GM12878 (cell line): ENCODE data around the gene ENSA. TPM values are rescaled to one million over a fixed set of nuclear protein-coding genes. Genes with fewer than 3 reads are reported as not detected.
A peak's percentile ranks its signal among the peaks of the same experiment; 100 is the strongest.

ENCODE experiments used
- ATAC-seq: fragments of 200-7000 bp; cut with Tn5 transposase; 3 replicates; pipeline ENCODE4 v1.9.1; 2020; ENCODE audit warnings: mild to moderate bottlenecking, moderate library complexity
- BruUV-seq: library from RNA; stranded (reverse); fragments of 400-500 nt; replicated peaks from 2 replicates; lab custom pipeline; 2021; lab: Mats Ljungman, UMichigan
- CTCF ChIA-PET: fragments of 300-600 bp; sonication (Branson Sonifier 250); formaldehyde crosslinking; extraction: SDS; loops from one replicate; lab custom pipeline; 2021; ENCODE audit warnings: inconsistent platforms; lab: Yijun Ruan, JAX
- POLR2A ChIA-PET: fragments of 350-600 bp; formaldehyde crosslinking; extraction: SDS; loops from one replicate; lab custom pipeline; 2021; ENCODE audit warnings: inconsistent platforms; lab: Charles Lee
- RAD21 ChIA-PET: fragments of 300-600 bp; sonication (Branson Sonifier 250); formaldehyde crosslinking; loops from one replicate; lab custom pipeline; 2023; ENCODE audit warnings: antibody characterized with exemption; ENCODE audit not compliant: unreplicated experiment; lab: Charles Lee
- SMC1A ChIA-PET: fragments of 300-600 bp; sonication (Branson Sonifier 250); formaldehyde crosslinking; loops from one replicate; lab custom pipeline; 2023; ENCODE audit not compliant: unreplicated experiment, uncharacterized antibody; lab: Charles Lee
- DNase-seq: peaks from one replicate; pipeline ENCODE4 v3.0.0-alpha.2; 2011; ENCODE audit warnings: low read depth, low spot score
- FAIRE-seq: peaks from 3 replicates; lab custom pipeline; 2011; peaks lifted over from hg19 to GRCh38; lab: Jason Lieb, UNC
- H2AFZ ChIP-seq: 2 replicates; pipeline ENCODE4 v1.6.0; 2011; ENCODE audit warnings: low read depth, low read length, control low read depth; ENCODE audit not compliant: control insufficient read depth
- H3K27ac ChIP-seq: 2 replicates; pipeline ENCODE4 v1.5.1; 2011; ENCODE audit warnings: control low read depth; ENCODE audit not compliant: control insufficient read depth, insufficient read depth
- H3K27me3 ChIP-seq, 2 experiments: replicated peaks in 1 of 2; 2 replicates each; pipeline versions ENCODE4 v1.6.0 to v1.6.1; 2011; ENCODE audit warnings: low read length in 1 of 2; ENCODE audit not compliant: control insufficient read depth in 2 of 2, insufficient read depth in 2 of 2
- H3K36me3 ChIP-seq, 2 experiments: 2 replicates each; pipeline ENCODE4 v1.5.1; 2011; ENCODE audit warnings: low read length in 1 of 2; ENCODE audit not compliant: control insufficient read depth in 2 of 2, insufficient read depth in 2 of 2
- H3K4me1 ChIP-seq: 2 replicates; pipeline ENCODE4 v1.6.1; 2011; ENCODE audit warnings: mild to moderate bottlenecking, low read length, moderate library complexity, mixed read lengths; ENCODE audit not compliant: control insufficient read depth, insufficient read depth
- H3K4me2 ChIP-seq: 2 replicates; pipeline ENCODE4 v1.6.0; 2011; ENCODE audit warnings: control low read depth; ENCODE audit not compliant: control insufficient read depth, insufficient read depth
- H3K4me3 ChIP-seq: fragments of 200-600 bp; sonication (generic); 2 replicates; pipeline ENCODE4 v1.5.1; 2016
- H3K79me2 ChIP-seq: 2 replicates; pipeline ENCODE4 v1.6.0; 2011; ENCODE audit warnings: low read length; ENCODE audit not compliant: control insufficient read depth, insufficient read depth
- H3K9ac ChIP-seq: 2 replicates; pipeline ENCODE4 v1.8.0; 2011; ENCODE audit warnings: low read length, control low read depth, mixed read lengths; ENCODE audit not compliant: control insufficient read depth, insufficient read depth
- H3K9me3 ChIP-seq: replicated peaks from 3 replicates; pipeline ENCODE4 v1.5.1; 2011; ENCODE audit warnings: mild to moderate bottlenecking, low read length; ENCODE audit not compliant: control insufficient read depth, insufficient read depth
- H4K20me1 ChIP-seq: 2 replicates; pipeline ENCODE4 v1.6.0; 2011; ENCODE audit not compliant: control insufficient read depth, insufficient read depth
- ASH2L ChIP-seq: fragments of 300-600, 200-600 bp; sonication (generic); IDR thresholded peaks from 2 replicates; pipeline ENCODE4 v1.6.1; 2017; ENCODE audit warnings: low read depth, mild to moderate bottlenecking, borderline replicate concordance
- BACH1 ChIP-seq: fragments of 450-650 bp; IDR thresholded peaks from 2 replicates; pipeline ENCODE4 v1.6.1; 2017; ENCODE audit warnings: mild to moderate bottlenecking, borderline replicate concordance
- BMI1 ChIP-seq: fragments of 450-650 bp; IDR thresholded peaks from 2 replicates; pipeline ENCODE4 v1.6.1; 2016; ENCODE audit warnings: mild to moderate bottlenecking, moderate library complexity, borderline replicate concordance
- BRCA1 ChIP-seq: IDR thresholded peaks from 2 replicates; pipeline ENCODE4 v1.6.1; 2011; ENCODE audit warnings: low read depth, low read length, improper control_type of control experiment
- CHD1 ChIP-seq: IDR thresholded peaks from 2 replicates; pipeline ENCODE4 v1.6.1; 2012; ENCODE audit warnings: low read depth, low read length, improper control_type of control experiment
- CREM ChIP-seq: IDR thresholded peaks from 2 replicates; pipeline ENCODE4 v1.6.1; 2014; ENCODE audit warnings: antibody characterized with exemption, low read depth
- IKZF1 ChIP-seq: fragments of 450-650 bp; conservative IDR thresholded peaks from 2 replicates; pipeline ENCODE4 v1.6.1; 2017; ENCODE audit warnings: antibody characterized with exemption, mild to moderate bottlenecking
- IRF4 ChIP-seq: IDR thresholded peaks from 2 replicates; pipeline ENCODE4 v1.6.1; 2011; ENCODE audit warnings: low read depth, low read length
- LARP7 ChIP-seq: fragments of 450-650 bp; IDR thresholded peaks from 2 replicates; pipeline ENCODE4 v1.6.1; 2017; ENCODE audit warnings: mild to moderate bottlenecking
- MAX ChIP-seq: IDR thresholded peaks from 2 replicates; pipeline ENCODE4 v1.6.1; 2012; ENCODE audit warnings: low read depth, low read length, improper control_type of control experiment
- MTA2 ChIP-seq: fragments of 450-650 bp; IDR thresholded peaks from 2 replicates; pipeline ENCODE4 v1.6.1; 2016; ENCODE audit warnings: low read depth, mild to moderate bottlenecking, moderate library complexity
- NFYA ChIP-seq: IDR thresholded peaks from 2 replicates; pipeline ENCODE4 v1.6.1; 2011; ENCODE audit warnings: low read depth, mild to moderate bottlenecking, low read length, improper control_type of control experiment, borderline replicate concordance
- POLR2AphosphoS5 ChIP-seq: IDR thresholded peaks from 2 replicates; pipeline ENCODE4 v1.6.1; 2011; ENCODE audit warnings: mild to moderate bottlenecking, low read length, inconsistent platforms
- RFX5 ChIP-seq: IDR thresholded peaks from 2 replicates; pipeline ENCODE4 v1.6.1; 2011; ENCODE audit warnings: low read depth, low read length, improper control_type of control experiment
- TBL1XR1 ChIP-seq: IDR thresholded peaks from 2 replicates; pipeline ENCODE4 v1.6.1; 2012; ENCODE audit warnings: low read depth, low read length, improper control_type of control experiment
- USF1 ChIP-seq: IDR thresholded peaks from 2 replicates; pipeline ENCODE4 v1.6.1; 2011; ENCODE audit warnings: borderline replicate concordance, low read depth, mild to moderate bottlenecking, moderate library complexity, mixed read lengths, low read length; ENCODE audit not compliant: insufficient read depth; ENCODE audit errors: extremely low read length
- ZNF217 ChIP-seq: fragments of 450-650 bp; IDR thresholded peaks from 2 replicates; pipeline ENCODE4 v1.6.1; 2017; ENCODE audit warnings: antibody characterized with exemption, mild to moderate bottlenecking
- WGBS: methylation state at CpG from one replicate; pipeline ENCODE4 v1.1.6; 2016; ENCODE audit warnings: low lambda C conversion rate; ENCODE audit not compliant: insufficient replicate concordance, insufficient coverage; ENCODE audit errors: missing lambda C conversion rate; 5-methylcytosine and 5-hydroxymethylcytosine counted together
- in situ Hi-C: fragments of 300-500 bp; cut with MboI; formaldehyde crosslinking; loops from 9 replicates; pipeline ENCODE4 v1.14.3; 2018; ENCODE audit warnings: mixed read lengths
- intact Hi-C: fragments of 100-400 bp; cut with micrococcal nuclease; formaldehyde crosslinking; loops from one replicate; pipeline ENCODE4 v1.14.2; 2022; ENCODE audit not compliant: unreplicated experiment
- polyA plus RNA-seq, 11 experiments: library from polyadenylated mRNA; depleted of rRNA in 4 of 11; unstranded in 6 of 11; stranded (reverse) in 5 of 11; fragments of >200 nt; fragmentation: Nextera tagmentation in 4 of 11; fragmentation: Illumina TruSeq in 1 of 11; extraction: Ambion mirVana in 4 of 11; extraction: Trizol in 1 of 11; gene quantifications; 1 replicate in 1 of 11; 2 replicates in 10 of 11; pipeline versions ENCODE4 v1.2.1 to v1.2.3, GENCODE V29; 2011 to 2016; ENCODE audit warnings: inconsistent platforms in 2 of 11, missing spikeins in 2 of 11, low read depth in 1 of 11
- total RNA-seq, 4 experiments: library from RNA; depleted of rRNA in 3 of 4; stranded (reverse); fragments of >200 nt in 3 of 4; fragmentation: Illumina TruSeq in 1 of 4; extraction: Trizol in 1 of 4; gene quantifications; 2 replicates each; pipeline versions ENCODE4 v1.2.1 to v1.2.3, GENCODE V29; 2013 to 2021
- TF ChIP-seq, protein P1 (sequence below): fragments of 150-350 bp; IDR thresholded peaks from 2 replicates; pipeline ENCODE4 v1.6.1; 2014; ENCODE audit warnings: mild to moderate bottlenecking, low read depth, low read length
- TF ChIP-seq, protein P2 (sequence below): fragments of 450-650 bp; IDR thresholded peaks from 2 replicates; pipeline ENCODE4 v1.6.1; 2018; ENCODE audit warnings: borderline replicate concordance, mild to moderate bottlenecking; ENCODE audit not compliant: partially characterized antibody

The ENSA gene
- total and polyA plus RNA-seq, 10 of the 15 experiments (the other 5 are each of a cell fraction or from before 2014, with no cell fraction given): 56.1 to 605 (median 143) TPM

DNA sequence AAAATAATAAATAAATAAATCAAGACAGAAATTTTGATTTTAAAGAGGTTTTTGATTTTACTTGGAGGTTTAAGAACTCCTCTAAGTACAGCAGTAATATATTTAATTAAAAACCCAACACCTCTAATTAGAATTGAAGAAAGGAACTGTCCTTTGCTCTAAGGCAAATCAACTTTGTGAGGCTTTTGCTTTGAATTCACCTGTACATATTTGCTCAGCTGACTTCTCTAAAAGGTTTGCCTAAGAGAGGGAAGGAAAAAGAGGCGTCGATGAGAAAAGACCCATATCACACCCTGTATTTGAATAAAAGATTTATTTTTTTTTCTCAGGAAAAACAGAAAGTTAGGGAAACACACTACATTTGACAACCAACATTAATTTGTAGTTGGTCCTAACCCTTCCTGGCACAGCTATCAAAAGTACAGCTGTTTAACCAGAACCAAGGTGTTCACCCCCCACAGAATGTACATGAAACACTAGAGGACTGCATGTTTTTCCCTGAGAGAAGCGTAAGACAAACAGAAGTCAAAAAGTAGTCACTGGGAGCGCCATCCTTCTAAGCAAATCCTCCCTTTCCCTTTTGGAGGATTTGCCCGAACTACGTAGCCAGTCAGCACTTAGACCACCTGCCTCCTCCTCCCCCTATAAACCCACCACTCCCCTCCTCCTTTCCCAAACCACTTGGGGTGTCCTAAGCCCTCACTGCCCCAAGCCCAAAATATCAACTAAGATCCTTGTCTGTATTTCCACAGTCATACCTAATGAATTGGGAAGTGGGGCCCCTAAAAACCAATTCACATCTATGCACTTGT lies 54.9 kb downstream of the ENSA start:
- DNase-seq (no peak), FAIRE-seq (no peak), ATAC-seq (no peak)
- peaks cover 98% of the 10 kb centered on the region for H3K79me2 ChIP-seq
- ChIA-PET CTCF (interaction anchor here (3.8 to 16.3 kb wide), 2 partner anchors 11 to 46 kb away, joined by 28 to 289 read pairs; no protein-coding TSS in a partner anchor), SMC1A (interaction anchor here (1.0 to 13.6 kb wide), 4 partner anchors 11 to 48 kb away, joined by 3 to 388 read pairs (median 17); no protein-coding TSS in a partner anchor), POLR2A (interaction anchor here (0.6 to 10.5 kb wide), 4 partner anchors 9 to 109 kb away, joined by 4 to 324 read pairs (median 14); no protein-coding TSS in a partner anchor), RAD21 (interaction anchor here (0.6 to 14.4 kb wide), 5 partner anchors 9 to 422 kb away, joined by 3 to 387 read pairs (median 4); partner anchors contain the start of gene ENSA)
- no TSS peak for BruUV-seq
- H2AFZ ChIP-seq: no peak overlapping the region
- H3K9ac ChIP-seq: peak overlapping the region; percentile 93
- H3K9me3 ChIP-seq: no peaks in the 10 kb centered on the region
- intact Hi-C loops: loop anchor here (1.0 kb wide), 1 partner anchor 11 kb away; no protein-coding TSS in a partner anchor
- peak overlapping the region; percentile 48 for H3K4me2 ChIP-seq
- H4K20me1 ChIP-seq: peaks cover 12% of the 10 kb centered on the region
- in situ Hi-C loops: no loop called here
- H3K27me3 ChIP-seq: no peaks in the 10 kb centered on the region
- peak overlapping the region; percentile 85 for H3K4me3 ChIP-seq
- peaks cover 9 to 14% of the 10 kb centered on the region in 2 experiments for H3K36me3 ChIP-seq
- H3K27ac ChIP-seq: peak overlapping the region; percentile 96
- peaks cover 29% of the 10 kb centered on the region for H3K4me1 ChIP-seq
- WGBS: 0% methylated on average over 5 of the region's 6 CpGs
- no peak for TF ChIP-seq TBL1XR1
- TF ChIP-seq NFYA: no peak
- TF ChIP-seq IKZF1: no peak
- peak; percentile 57 for TF ChIP-seq BACH1
- TF ChIP-seq POLR2AphosphoS5: peak; percentile 86
- TF ChIP-seq ASH2L: no peak
- TF ChIP-seq USF1: no peak
- no peak for TF ChIP-seq CHD1
- no peak for TF ChIP-seq BRCA1
- 0 out of 2 replicates have a peak, but pooled peaks have one; percentile 23 for TF ChIP-seq IRF4
- TF ChIP-seq, protein P1, sequence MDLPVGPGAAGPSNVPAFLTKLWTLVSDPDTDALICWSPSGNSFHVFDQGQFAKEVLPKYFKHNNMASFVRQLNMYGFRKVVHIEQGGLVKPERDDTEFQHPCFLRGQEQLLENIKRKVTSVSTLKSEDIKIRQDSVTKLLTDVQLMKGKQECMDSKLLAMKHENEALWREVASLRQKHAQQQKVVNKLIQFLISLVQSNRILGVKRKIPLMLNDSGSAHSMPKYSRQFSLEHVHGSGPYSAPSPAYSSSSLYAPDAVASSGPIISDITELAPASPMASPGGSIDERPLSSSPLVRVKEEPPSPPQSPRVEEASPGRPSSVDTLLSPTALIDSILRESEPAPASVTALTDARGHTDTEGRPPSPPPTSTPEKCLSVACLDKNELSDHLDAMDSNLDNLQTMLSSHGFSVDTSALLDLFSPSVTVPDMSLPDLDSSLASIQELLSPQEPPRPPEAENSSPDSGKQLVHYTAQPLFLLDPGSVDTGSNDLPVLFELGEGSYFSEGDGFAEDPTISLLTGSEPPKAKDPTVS: no peak
- no peak for TF ChIP-seq MAX
- TF ChIP-seq MTA2: no peak
- TF ChIP-seq CREM: no peak
- TF ChIP-seq RFX5: no peak
- peak; percentile 19; the same call in 1 of the 2 replicates for TF ChIP-seq BMI1
- TF ChIP-seq ZNF217: no peak
- TF ChIP-seq, protein P2, sequence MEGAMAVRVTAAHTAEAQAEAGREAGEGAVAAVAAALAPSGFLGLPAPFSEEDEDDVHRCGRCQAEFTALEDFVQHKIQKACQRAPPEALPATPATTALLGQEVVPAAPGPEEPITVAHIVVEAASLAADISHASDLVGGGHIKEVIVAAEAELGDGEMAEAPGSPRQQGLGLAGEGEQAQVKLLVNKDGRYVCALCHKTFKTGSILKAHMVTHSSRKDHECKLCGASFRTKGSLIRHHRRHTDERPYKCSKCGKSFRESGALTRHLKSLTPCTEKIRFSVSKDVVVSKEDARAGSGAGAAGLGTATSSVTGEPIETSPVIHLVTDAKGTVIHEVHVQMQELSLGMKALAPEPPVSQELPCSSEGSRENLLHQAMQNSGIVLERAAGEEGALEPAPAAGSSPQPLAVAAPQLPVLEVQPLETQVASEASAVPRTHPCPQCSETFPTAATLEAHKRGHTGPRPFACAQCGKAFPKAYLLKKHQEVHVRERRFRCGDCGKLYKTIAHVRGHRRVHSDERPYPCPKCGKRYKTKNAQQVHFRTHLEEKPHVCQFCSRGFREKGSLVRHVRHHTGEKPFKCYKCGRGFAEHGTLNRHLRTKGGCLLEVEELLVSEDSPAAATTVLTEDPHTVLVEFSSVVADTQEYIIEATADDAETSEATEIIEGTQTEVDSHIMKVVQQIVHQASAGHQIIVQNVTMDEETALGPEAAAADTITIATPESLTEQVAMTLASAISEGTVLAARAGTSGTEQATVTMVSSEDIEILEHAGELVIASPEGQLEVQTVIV: no peak
- no peak for TF ChIP-seq LARP7
